IPS-20b (cell line): ENCODE data around the gene CCDC32.
A peak's percentile ranks its signal among the peaks of the same experiment; 100 is the strongest.
"Not testable (repeated sequence)": the region's sequence is repeated elsewhere in the genome, so short reads cannot be mapped to it uniquely, and the experiment has no call there.

Experiments
- H3K27ac ChIP-seq: one replicate; pipeline ENCODE4 v1.5.1; 2013; ENCODE audit warnings: low read length
- H3K27me3 ChIP-seq: 2 replicates; pipeline ENCODE4 v1.6.1; 2013; ENCODE audit warnings: mild to moderate bottlenecking, low read length, inconsistent platforms; ENCODE audit not compliant: insufficient read depth
- H3K36me3 ChIP-seq: 2 replicates; pipeline ENCODE4 v1.6.1; 2013; ENCODE audit warnings: low read depth, mild to moderate bottlenecking, inconsistent platforms, low read length, moderate library complexity; ENCODE audit not compliant: insufficient read depth
- H3K4me1 ChIP-seq: 2 replicates; pipeline ENCODE4 v1.6.1; 2013; ENCODE audit warnings: mild to moderate bottlenecking, control low read depth, inconsistent platforms, low read length, moderate library complexity; ENCODE audit not compliant: insufficient read depth
- H3K4me3 ChIP-seq: 2 replicates; pipeline ENCODE4 v1.5.1; 2013; ENCODE audit warnings: mild to moderate bottlenecking, low read length, inconsistent platforms
- H3K9ac ChIP-seq: 2 replicates; pipeline ENCODE4 v1.6.1; 2013; ENCODE audit warnings: low read depth, mild to moderate bottlenecking, inconsistent platforms, low read length, moderate library complexity
- H3K9me3 ChIP-seq: 2 replicates; pipeline ENCODE4 v1.6.1; 2013; ENCODE audit warnings: mild to moderate bottlenecking, low read depth, low read length, inconsistent platforms; ENCODE audit not compliant: insufficient read depth

CCDC32 gene

GRCh38 chr15:40593165-40593564 is 28.3 kb upstream of the CCDC32 start:
- H3K9me3 ChIP-seq, result no peaks in the 10 kb centered on the region
- H3K27ac ChIP-seq, result no peak overlapping the region
- H3K27me3 ChIP-seq, result no peaks in the 10 kb centered on the region
- H3K36me3 ChIP-seq, result no peaks in the 10 kb centered on the region
- no peak overlapping the region for H3K4me3 ChIP-seq
- peaks cover 4% of the 10 kb centered on the region; the same call in 1 of the 2 replicates for H3K4me1 ChIP-seq
- no peak overlapping the region for H3K9ac ChIP-seq

- no peaks in the 10 kb centered on the region for H3K36me3 ChIP-seq
- no peaks in the 10 kb centered on the region for H3K9me3 ChIP-seq
- no peak overlapping the region for H3K27ac ChIP-seq
- no peak overlapping the region for H3K9ac ChIP-seq
- no peaks in the 10 kb centered on the region for H3K27me3 ChIP-seq
- H3K4me3 ChIP-seq, result peak overlapping the region; percentile 48
- H3K4me1 ChIP-seq, result peaks cover 4% of the 10 kb centered on the region; the same call in 1 of the 2 replicates
Observed at GRCh38 chr15:40591389-40591788, 26.5 kb upstream of the CCDC32 start.

GRCh38 chr15:40590667-40591050 is 25.8 kb upstream of the CCDC32 start:
- Histone ChIP-seq H3K9me3 (no peaks in the 10 kb centered on the region), H3K9ac (no peak overlapping the region), H3K36me3 (no peaks in the 10 kb centered on the region), H3K27ac (no peak overlapping the region), H3K4me1 (peaks cover 4% of the 10 kb centered on the region; the same call in 1 of the 2 replicates), H3K27me3 (no peaks in the 10 kb centered on the region), H3K4me3 (no peak overlapping the region)

GRCh38 chr15:40584191-40584590 is 19.3 kb upstream of the CCDC32 start:
- no peaks in the 10 kb centered on the region for H3K36me3 ChIP-seq
- H3K27me3 ChIP-seq, result no peaks in the 10 kb centered on the region
- no peak overlapping the region for H3K4me3 ChIP-seq
- no peak overlapping the region for H3K27ac ChIP-seq
- no peaks in the 10 kb centered on the region for H3K9me3 ChIP-seq
- no peak overlapping the region for H3K9ac ChIP-seq
- H3K4me1 ChIP-seq, result no peaks in the 10 kb centered on the region

GRCh38 chr15:40582726-40583246 is 17.9 kb upstream of the CCDC32 start:
- Histone ChIP-seq H3K36me3 (no peaks in the 10 kb centered on the region), H3K9ac (no peak overlapping the region), H3K4me3 (no peak overlapping the region), H3K4me1 (no peaks in the 10 kb centered on the region), H3K27me3 (no peaks in the 10 kb centered on the region), H3K27ac (no peak overlapping the region), H3K9me3 (no peaks in the 10 kb centered on the region)

GRCh38 chr15:40581796-40582195 is 17.0 kb upstream of the CCDC32 start:
- not testable (repeated sequence) for H3K4me1 ChIP-seq, H3K27ac ChIP-seq, H3K4me3 ChIP-seq, H3K27me3 ChIP-seq, H3K9ac ChIP-seq, H3K9me3 ChIP-seq, H3K36me3 ChIP-seq

GRCh38 chr15:40578892-40579291 is 14.1 kb upstream of the CCDC32 start:
- H3K4me1 ChIP-seq, result no peaks in the 10 kb centered on the region
- H3K9me3 ChIP-seq, result no peaks in the 10 kb centered on the region
- H3K9ac ChIP-seq, result no peak overlapping the region
- no peaks in the 10 kb centered on the region for H3K27me3 ChIP-seq
- no peak overlapping the region for H3K4me3 ChIP-seq
- peaks cover 17% of the 10 kb centered on the region for H3K36me3 ChIP-seq
- no peak overlapping the region for H3K27ac ChIP-seq

GRCh38 chr15:40576914-40577313 is 12.1 kb upstream of the CCDC32 start:
- H3K4me3 ChIP-seq, H3K9ac ChIP-seq, H3K27ac ChIP-seq, H3K9me3 ChIP-seq, H3K4me1 ChIP-seq, H3K27me3 ChIP-seq: not testable (repeated sequence)
- peaks cover 34% of the 10 kb centered on the region for H3K36me3 ChIP-seq

- no peak overlapping the region for H3K9ac ChIP-seq
- peaks cover 42% of the 10 kb centered on the region for H3K36me3 ChIP-seq
- H3K4me1 ChIP-seq, result peaks cover 3% of the 10 kb centered on the region; the same call in 1 of the 2 replicates
- no peaks in the 10 kb centered on the region for H3K9me3 ChIP-seq
- no peak overlapping the region for H3K4me3 ChIP-seq
- no peaks in the 10 kb centered on the region for H3K27me3 ChIP-seq
- H3K27ac ChIP-seq, result no peak overlapping the region
Observed at GRCh38 chr15:40575113-40575512, 10.3 kb upstream of the CCDC32 start.

GRCh38 chr15:40569129-40569953 is 4.5 kb upstream of the CCDC32 start, which contains the start of gene RPUSD2:
Gene RPUSD2, plus strand, starts transcription at chr15:40569299. Its CDS starts 39 bp downstream, at chr15:40569338.
- Histone ChIP-seq H3K36me3 (peaks cover 30% of the 10 kb centered on the region), H3K4me1 (peaks cover 5% of the 10 kb centered on the region; the same call in 1 of the 2 replicates)

GRCh38 chr15:40567111-40567510 is 2.3 kb upstream of the CCDC32 start:
- Histone ChIP-seq H3K27ac (no peak overlapping the region), H3K4me1 (peaks cover 5% of the 10 kb centered on the region; the same call in 1 of the 2 replicates), H3K9ac (no peak overlapping the region)

More at GRCh38 chr15:40569129-40569953, 4.5 kb upstream of the CCDC32 start, which contains the start of gene RPUSD2:
- Histone ChIP-seq H3K9ac (peak within 1 kb of the TSS; percentile 89; the same call in 1 of the 2 replicates), H3K9me3 (no peaks in the 10 kb centered on the region), H3K27me3 (no peaks in the 10 kb centered on the region), H3K4me3 (peak within 1 kb of the TSS; percentile 96), H3K27ac (peak within 1 kb of the TSS; percentile 36)

More at GRCh38 chr15:40567111-40567510, 2.3 kb upstream of the CCDC32 start:
- no peaks in the 10 kb centered on the region for H3K9me3 ChIP-seq
- H3K4me3 ChIP-seq, result no peak overlapping the region
- H3K27me3 ChIP-seq, result no peaks in the 10 kb centered on the region
- peaks cover 9% of the 10 kb centered on the region for H3K36me3 ChIP-seq
